Measurements from ENCODE around the gene PHF13. TPM values are rescaled to one million over a fixed set of nuclear protein-coding genes. Genes with fewer than 3 reads are reported as not detected.

The PHF13 gene
- 10 to 100 TPM; 14.0 to 14.7 TPM for total RNA-seq

GRCh38 chr1:6613361-6614018 lies at the start of gene PHF13:
Gene PHF13 (plus strand): TSS chr1:6613731. CDS start chr1:6614067, 336 bp downstream.
- ChIA-PET POLR2A (interaction anchor here (0.7 to 1.1 kb wide), 2 partner anchors 11 to 59 kb away, joined by 3 to 20 read pairs; partner anchors contain the start of genes KLHL21 and NOL9), CTCF (no interaction called here)

GRCh38 chr1:6569033-6569432 lies 44.5 kb upstream of the PHF13 start:
- ChIA-PET CTCF (no interaction called here), POLR2A (no interaction called here)

GRCh38 chr1:6570100-6570499 lies 43.4 kb upstream of the PHF13 start:
- CTCF ChIA-PET = interaction anchor here (1.6 kb wide), 1 partner anchor 16 kb away, joined by 6 read pairs; the partner anchor contains the start of genes NOL9 and TAS1R1
- POLR2A ChIA-PET = interaction anchor here (0.6 kb wide), 1 partner anchor 125 kb away, joined by 4 read pairs; no protein-coding TSS in a partner anchor

GRCh38 chr1:6570987-6571386 lies 42.5 kb upstream of the PHF13 start:
- CTCF ChIA-PET = interaction anchor here (1.6 kb wide), 1 partner anchor 16 kb away, joined by 6 read pairs; the partner anchor contains the start of genes NOL9 and TAS1R1
- POLR2A ChIA-PET = no interaction called here

- POLR2A ChIA-PET = interaction anchor here (1.0 kb wide), 1 partner anchor 18 kb away, joined by 3 read pairs; the partner anchor contains the start of gene TAS1R1
- CTCF ChIA-PET = interaction anchor here (0.8 kb wide), 1 partner anchor 62 kb away, joined by 3 read pairs; no protein-coding TSS in a partner anchor
Observed at GRCh38 chr1:6572653-6573383, 40.7 kb upstream of the PHF13 start.

- ChIA-PET POLR2A (no interaction called here), CTCF (interaction anchor here (0.6 to 0.8 kb wide), 2 partner anchors 60 to 126 kb away, joined by 3 read pairs; no protein-coding TSS in a partner anchor)
Observed at GRCh38 chr1:6574025-6574620, 39.4 kb upstream of the PHF13 start.

GRCh38 chr1:6574818-6575217 lies 38.7 kb upstream of the PHF13 start:
- ChIA-PET POLR2A (interaction anchor here (0.6 kb wide), 1 partner anchor 51 kb away, joined by 3 read pairs; no protein-coding TSS in a partner anchor), CTCF (interaction anchor here (1.0 kb wide), 1 partner anchor 9 kb away, joined by 3 read pairs; no protein-coding TSS in a partner anchor)

GRCh38 chr1:6577831-6578525 lies 35.6 kb upstream of the PHF13 start:
- POLR2A ChIA-PET = interaction anchor here (0.5 kb wide), 1 partner anchor 35 kb away, joined by 3 read pairs; no protein-coding TSS in a partner anchor
- CTCF ChIA-PET = interaction anchor here (1.5 to 1.6 kb wide), 2 partner anchors 23 to 24 kb away, joined by 4 to 5 read pairs; partner anchors contain the start of genes NOL9 and TAS1R1

GRCh38 chr1:6578624-6579373 lies 34.7 kb upstream of the PHF13 start:
- POLR2A ChIA-PET = interaction anchor here (0.5 kb wide), 1 partner anchor 36 kb away, joined by 3 read pairs; no protein-coding TSS in a partner anchor
- CTCF ChIA-PET = interaction anchor here (1.5 to 1.6 kb wide), 2 partner anchors 24 to 25 kb away, joined by 4 to 5 read pairs; partner anchors contain the start of genes NOL9 and TAS1R1

- POLR2A ChIA-PET = interaction anchor here (0.5 to 2.6 kb wide), 6 partner anchors 12 to 1505 kb away, joined by 3 to 15 read pairs (median 4); partner anchors contain the start of genes CAMTA1 and KLHL21
- CTCF ChIA-PET = interaction anchor here (0.8 to 1.2 kb wide), 2 partner anchors 23 to 373 kb away, joined by 3 to 4 read pairs; partner anchors contain the start of genes KLHL21 and RNF207
Observed at GRCh38 chr1:6579374-6580118, 34.0 kb upstream of the PHF13 start, which contains the start of gene ZBTB48. Gene ZBTB48 (plus strand): TSS chr1:6579994. CDS start chr1:6580610, 616 bp downstream.

- ChIA-PET CTCF (interaction anchor here (0.7 to 1.2 kb wide), 4 partner anchors 18 to 374 kb away, joined by 3 to 4 read pairs (median 4); partner anchors contain the start of genes KLHL21 and RNF207), POLR2A (interaction anchor here (0.7 to 2.6 kb wide), 5 partner anchors 11 to 1505 kb away, joined by 3 to 15 read pairs (median 3); partner anchors contain the start of genes CAMTA1 and KLHL21)
Observed at GRCh38 chr1:6580119-6580592, 33.4 kb upstream of the PHF13 start.

GRCh38 chr1:6580593-6581409 lies 32.7 kb upstream of the PHF13 start:
- ChIA-PET CTCF (interaction anchor here (0.7 to 1.3 kb wide), 4 partner anchors 18 to 72 kb away, joined by 4 read pairs; partner anchors contain the start of gene KLHL21), POLR2A (interaction anchor here (1.1 to 2.6 kb wide), 3 partner anchors 10 to 21 kb away, joined by 3 to 15 read pairs (median 4); partner anchors contain the start of gene KLHL21)

GRCh38 chr1:6581561-6582305 lies 31.8 kb upstream of the PHF13 start:
- CTCF ChIA-PET = interaction anchor here (1.3 kb wide), 1 partner anchor 51 kb away, joined by 4 read pairs; no protein-coding TSS in a partner anchor
- POLR2A ChIA-PET = interaction anchor here (1.1 to 2.6 kb wide), 2 partner anchors 10 to 20 kb away, joined by 3 to 15 read pairs; partner anchors contain the start of gene KLHL21

GRCh38 chr1:6582370-6582769 lies 31.2 kb upstream of the PHF13 start:
- POLR2A ChIA-PET = no interaction called here
- CTCF ChIA-PET = no interaction called here

All from activated CD8-positive, alpha-beta memory T cell treated with anti-CD3 and anti-CD28 coated beads for 36 hours (primary cell).